ENCODE data around the gene ACSL6.

The ACSL6 gene, protein sequence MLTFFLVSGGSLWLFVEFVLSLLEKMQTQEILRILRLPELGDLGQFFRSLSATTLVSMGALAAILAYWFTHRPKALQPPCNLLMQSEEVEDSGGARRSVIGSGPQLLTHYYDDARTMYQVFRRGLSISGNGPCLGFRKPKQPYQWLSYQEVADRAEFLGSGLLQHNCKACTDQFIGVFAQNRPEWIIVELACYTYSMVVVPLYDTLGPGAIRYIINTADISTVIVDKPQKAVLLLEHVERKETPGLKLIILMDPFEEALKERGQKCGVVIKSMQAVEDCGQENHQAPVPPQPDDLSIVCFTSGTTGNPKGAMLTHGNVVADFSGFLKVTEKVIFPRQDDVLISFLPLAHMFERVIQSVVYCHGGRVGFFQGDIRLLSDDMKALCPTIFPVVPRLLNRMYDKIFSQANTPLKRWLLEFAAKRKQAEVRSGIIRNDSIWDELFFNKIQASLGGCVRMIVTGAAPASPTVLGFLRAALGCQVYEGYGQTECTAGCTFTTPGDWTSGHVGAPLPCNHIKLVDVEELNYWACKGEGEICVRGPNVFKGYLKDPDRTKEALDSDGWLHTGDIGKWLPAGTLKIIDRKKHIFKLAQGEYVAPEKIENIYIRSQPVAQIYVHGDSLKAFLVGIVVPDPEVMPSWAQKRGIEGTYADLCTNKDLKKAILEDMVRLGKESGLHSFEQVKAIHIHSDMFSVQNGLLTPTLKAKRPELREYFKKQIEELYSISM

DNA sequence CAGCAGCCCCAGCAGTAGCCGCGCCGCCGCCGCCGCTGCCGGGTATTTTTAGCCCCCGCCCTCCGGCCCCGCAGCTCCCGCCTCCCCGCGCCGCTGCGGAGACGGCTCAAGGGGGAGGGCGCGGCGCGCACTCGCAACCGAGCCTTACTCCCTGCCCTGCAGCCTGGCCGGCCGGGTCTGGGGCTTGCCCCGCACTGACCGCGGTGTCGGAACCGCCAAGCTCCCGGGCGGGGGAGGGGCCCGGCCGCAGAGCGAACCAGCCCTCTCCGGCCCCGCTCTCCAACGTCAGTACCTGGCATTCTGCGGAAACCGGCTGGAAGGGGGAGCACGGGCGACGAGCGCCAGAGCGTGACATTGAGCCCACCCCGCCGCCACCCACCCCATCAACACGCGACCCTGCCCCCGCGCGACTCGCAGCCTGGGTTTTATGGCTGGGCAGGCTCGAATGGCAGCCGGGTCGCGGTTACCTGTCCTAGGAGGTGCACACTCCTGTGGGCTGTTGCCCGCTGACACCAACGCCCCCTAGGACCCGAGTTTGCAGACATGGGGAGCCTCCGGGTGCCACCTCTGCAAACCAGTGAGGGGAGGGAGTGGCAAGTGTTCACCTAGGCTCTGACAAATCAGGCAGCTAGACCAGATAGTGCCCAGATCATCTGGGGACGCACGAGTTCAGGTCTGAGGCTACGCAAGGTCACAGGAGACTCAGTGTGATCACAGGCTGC, at the start of gene ACSL6:
TSS of gene ACSL6 (minus strand) at position 37 of the 722 bp plus-strand sequence. CDS start 105 bp downstream, outside the sequence.
- no peak for DNase-seq (ENCODE audit: low read depth in 2 of 2)

DNA sequence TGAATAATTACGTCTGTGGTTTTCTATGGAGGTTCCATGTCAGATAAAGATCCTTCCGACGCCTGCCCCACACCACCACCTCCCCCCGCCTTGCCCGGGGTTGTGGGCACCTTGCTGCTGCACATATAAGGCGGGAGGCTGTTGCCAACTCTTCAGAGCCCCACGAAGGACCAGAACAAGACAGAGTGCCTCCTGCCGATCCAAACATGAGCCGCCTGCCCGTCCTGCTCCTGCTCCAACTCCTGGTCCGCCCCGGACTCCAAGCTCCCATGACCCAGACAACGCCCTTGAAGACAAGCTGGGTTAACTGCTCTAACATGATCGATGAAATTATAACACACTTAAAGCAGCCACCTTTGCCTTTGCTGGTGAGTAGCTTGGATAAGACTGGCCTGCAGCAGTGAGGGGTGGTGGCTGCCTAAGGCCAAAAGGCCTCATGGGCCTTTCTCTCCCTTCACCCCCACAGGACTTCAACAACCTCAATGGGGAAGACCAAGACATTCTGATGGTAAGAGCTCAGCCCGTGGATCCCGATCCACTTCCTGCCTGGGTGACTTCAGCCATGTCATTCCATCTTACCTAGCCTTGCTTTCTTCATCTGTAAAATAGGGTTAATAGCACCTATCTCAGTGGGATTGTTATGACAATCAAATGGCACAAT, 49.2 kb upstream of the ACSL6 start, which contains the start of gene IL3:
TSS of gene IL3 (plus strand) at position 155 of the 661 bp plus-strand sequence. CDS start at position 207, 52 bp downstream.
- no peak for DNase-seq (ENCODE audit: low read depth in 2 of 2)

DNA sequence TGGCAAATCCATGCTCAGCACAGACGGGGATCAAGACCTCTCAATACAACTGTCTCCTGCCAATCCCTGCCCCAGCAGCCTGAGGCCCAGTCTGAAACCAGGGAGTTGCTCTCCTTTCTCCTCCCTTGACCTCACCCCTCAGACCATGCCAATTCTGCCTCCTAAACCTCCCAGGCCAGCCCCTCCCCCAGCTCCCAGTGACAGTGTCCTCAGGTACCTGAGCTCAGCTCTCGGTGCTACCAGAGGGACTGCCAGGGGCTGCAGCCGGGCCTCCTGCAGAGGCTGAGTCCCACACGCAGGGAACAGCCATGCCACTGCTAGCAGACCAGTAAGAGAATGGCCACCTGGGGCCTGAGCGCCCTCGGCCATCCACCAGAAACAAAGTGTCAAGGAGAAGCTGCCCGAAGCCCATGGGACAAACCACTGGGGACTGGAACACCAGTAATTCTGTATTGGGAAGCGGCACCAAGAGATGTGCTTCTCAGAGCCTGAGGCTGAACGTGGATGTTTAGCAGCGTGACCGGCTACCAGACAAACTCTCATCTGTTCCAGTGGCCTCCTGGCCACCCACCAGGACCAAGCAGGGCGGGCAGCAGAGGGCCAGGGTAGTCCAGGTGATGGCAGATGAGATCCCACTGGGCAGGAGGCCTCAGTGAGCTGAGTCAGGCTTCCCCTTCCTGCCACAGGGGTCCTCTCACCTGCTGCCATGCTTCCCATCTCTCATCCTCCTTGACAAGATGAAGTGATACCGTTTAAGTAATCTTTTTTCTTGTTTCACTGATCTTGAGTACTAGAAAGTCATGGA, 48.4 kb upstream of the ACSL6 start:
- no peak for DNase-seq (ENCODE audit: low read depth in 2 of 2)

DNA sequence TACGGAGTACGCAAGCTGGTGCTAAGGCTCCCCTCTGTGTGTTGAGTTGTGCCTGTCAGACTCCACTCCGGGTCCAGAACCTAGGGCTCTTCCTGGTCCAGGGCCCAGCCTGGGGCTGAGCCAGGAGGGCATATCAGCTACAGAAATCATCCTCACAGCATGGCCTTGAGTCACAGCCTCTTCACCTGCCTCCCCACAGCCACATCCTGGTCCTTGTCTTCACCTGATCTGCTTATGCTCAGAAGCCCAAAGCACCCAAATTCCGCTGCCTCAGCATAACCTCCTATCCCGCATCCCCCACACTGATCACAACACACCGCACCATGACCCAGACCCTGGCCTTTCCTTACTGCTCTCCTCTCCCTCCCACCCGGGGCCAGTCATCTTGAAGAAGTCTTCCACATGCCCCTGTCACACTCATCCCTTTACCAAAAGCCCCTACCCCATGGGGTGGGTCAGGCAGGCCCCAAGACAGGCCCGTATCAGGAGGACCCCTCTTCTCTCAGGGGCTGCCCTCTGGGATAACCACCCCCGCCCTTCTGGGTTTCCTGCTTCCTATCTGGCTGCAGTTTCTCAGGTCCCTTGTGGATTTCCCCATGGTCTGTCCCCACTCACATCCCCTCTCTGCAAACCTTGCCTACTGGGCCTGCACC, 47.7 kb upstream of the ACSL6 start:
- no peak for DNase-seq (ENCODE audit: low read depth in 2 of 2)

DNA sequence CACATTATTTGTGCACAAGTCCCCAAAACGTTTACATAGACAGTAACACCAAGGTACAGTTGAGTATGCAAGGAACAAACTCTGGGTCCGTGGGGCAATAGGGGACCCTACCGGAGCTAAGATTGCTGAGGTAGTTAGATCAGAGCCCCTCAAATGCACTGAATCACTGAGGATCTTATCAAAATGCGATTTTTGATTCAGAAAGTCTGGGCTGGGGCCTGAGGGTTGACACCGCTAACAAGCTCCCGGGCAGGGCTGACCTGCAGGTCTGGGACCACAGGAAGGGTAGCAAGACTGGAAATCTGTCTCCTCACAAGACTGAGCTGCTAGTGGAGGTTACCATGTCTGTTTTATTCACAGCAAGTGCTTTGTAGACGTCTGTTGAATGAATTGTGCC, 47.2 kb upstream of the ACSL6 start:
- no peak for DNase-seq (ENCODE audit: low read depth in 2 of 2)

DNA sequence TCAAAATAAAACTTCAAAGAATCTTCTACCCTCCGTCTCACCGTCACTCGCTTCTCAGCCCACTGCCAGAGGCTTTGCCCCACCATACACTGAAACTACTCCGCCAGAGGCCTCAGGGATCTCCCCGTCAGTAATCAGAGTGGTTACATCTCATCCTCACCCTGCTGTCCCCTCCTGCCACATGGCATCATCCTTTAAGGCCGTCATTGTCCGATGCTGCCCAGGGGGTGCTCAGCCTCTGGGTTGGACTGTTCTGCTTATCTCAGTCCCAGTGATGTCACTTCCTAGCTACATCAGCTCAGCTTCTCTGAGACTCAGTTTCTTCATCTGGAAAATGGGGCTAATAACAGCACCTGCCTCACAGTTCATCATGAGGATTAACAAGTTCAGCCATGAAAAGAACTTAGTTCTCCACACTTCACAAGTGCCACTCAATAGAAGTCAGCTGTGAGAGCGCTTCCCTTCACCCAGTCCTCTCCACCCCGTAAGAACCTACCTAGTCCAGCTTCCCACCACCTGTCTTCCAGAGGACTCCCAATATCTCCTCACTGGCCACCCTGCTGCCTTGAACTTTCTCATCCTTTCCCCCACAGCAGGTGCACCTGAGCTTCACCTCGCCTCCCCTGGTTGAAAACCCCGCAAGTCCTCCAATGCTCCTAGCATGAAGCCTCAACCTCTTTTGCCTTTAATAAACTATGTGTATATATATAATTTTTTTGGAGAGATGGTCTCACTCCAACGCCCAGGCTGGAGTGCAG, 46.2 kb upstream of the ACSL6 start:
- DNase-seq (ENCODE audit: low read depth in 2 of 2): no peak

DNA sequence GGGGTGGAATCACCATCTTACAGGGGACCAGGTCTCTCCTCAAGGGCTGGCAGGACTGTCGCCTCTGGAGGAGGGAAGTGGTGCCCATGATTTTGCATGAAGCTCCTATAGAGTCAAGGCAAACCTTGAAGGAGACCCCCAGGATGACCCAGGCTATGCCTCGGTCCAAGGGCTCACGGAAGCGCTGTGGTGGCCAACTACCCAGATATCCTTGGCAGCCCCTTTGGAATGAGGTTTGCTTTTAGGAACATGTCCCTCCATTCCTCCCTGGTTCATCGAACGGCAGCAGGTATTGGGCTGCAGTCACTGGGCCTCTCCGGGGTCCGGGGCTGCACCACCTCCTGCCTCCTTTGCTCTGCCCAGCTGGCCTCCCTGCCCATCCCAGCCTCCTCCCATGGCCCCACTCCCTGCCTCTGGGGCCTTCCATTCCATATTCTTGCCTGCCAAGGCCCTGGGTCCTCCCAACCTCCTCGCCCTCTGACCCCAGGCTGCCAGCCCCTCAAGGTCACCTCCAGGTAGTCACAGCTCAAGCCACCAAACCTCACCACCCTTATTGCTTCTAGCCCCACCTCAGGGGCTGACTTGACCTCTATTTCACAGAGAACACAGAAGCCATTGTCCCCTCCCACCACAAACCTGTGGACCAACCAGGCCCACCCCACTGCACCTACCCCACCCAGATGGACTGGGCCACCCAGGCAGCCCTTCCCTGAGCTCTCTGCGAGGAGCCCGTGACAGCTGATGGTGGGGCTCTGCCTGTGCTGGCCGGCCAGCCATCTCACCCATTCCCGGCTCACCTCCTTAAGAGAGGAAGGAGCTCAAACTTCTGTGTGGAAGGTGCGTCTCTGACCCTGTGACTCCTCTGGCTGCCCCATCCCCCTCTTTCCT, 45.4 kb upstream of the ACSL6 start:
- DNase-seq (ENCODE audit: low read depth in 2 of 2): no peak

DNA sequence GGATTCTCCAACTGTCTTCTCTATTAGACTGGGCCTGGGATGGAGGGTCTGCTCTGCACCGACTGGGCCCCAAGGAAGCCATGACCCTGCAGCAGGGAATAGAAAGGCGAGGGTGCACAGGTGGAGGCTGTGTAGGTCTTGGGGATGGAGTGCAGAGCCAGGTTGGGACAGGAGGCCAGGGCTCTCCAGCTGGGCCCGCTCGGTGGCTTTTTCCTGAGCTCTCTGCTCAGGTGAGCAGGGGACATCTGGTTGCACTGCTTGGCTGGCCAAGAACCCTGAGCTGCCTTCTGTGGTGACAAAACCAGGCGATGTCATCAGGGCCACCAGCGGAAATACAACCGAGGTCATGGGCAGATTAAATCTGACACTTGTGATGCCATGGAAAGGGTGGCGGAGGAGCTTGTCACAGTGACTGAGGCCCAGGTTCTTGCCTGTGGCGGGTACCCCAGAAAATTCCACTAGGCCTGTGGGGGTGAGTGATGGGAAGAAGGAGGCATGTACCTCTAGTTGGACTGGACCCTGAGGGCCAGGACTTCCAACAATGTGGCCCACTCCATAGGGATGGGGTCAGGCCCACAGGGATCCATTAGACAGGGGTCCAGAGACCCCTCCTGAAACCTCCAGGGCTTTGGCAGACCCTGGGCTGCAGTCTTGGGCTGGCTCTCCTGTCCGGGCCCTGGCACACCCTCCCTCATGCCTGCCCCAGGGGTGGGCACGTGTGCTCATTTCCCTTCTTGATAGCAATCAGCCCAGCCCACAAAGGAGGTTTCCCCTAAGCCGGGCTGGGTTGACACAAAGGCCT, 44.6 kb upstream of the ACSL6 start:
- no peak for DNase-seq (ENCODE audit: low read depth in 2 of 2)

DNA sequence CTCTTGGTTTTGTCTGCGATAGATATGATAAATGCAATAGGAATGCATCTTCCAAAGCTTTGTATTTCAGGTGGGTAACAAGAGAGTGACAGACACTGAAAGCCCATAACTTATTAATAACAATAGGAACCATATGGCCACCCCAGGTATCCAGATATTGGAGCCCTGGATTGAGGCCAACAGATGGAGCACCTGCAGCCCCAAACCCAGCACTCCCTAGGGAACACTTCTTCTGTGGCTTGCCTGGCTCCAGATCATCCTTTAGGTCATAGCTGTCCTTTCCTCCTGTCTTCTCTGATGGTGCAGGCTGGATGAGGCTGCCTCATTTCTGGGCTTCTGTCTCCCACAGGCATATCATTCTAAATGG, 44.0 kb upstream of the ACSL6 start:
- no peak for DNase-seq (ENCODE audit: low read depth in 2 of 2)

DNA sequence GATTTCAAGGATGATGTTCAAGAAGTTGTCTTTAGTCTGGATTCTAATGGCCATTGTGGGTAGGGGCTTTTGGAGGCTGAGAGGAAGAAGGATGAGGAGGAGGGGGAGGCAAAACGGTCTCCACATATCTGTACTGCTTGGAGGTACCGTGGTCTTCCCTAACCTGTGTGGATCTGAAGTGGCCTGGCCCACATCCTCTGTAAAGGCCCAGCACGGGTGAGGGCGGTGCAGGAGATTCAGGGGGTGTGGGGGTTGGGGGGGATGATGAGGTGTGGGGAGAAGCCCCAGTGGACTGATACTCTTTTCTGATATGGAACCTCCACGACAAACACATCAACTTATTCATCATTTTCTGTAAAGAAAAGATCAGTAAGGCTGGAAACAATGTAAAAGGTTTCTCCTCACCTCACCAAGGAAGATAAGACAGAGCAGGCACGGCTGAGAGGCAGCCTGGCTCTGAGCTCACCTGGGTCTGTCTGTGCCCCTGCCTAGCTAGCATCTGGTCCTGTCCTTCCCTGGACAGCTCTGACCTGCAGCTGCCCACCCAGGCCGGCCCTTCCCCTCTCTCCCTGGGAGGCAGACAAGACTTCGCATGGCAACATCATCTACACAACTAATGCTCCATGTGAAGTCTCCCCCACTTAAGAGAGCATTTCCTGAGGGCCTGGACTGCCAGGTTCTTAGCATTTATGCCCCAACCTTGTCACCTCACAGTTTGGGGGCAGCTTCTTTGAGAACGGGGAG, 43.4 kb upstream of the ACSL6 start:
- DNase-seq (ENCODE audit: low read depth in 2 of 2): no peak

DNA sequence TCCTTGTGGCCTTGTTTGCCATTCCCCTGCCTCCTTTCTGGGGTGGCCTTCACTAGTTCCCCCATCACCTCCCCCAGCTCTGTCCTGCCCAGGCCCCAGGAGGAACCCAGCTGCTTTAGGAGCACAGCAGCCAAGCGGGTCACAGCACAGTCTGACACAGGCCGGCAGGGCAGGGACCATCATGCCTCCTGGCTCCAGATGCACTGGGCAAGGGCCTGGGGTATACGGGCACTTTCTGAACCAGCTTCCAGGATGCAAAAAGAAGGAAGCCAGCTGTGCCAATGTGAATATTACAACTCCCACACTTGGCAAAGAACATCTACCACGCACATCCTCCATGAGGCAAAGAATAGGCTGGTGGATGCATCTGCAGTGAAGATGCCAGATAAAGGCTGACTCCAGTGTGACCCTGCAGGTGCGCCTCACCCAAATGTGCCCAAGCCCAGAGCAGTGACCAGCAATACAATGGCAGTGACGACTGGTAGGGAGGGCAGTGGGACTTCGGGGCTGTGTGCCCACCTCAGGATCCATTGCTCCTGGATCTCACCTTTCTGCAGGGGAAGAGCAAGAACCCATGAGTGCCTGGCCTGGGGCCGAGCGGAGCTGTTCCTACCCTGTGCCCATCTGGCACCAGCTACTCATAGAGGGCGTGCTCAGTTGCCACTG, 42.7 kb upstream of the ACSL6 start:
- no peak for DNase-seq (ENCODE audit: low read depth in 2 of 2)

DNA sequence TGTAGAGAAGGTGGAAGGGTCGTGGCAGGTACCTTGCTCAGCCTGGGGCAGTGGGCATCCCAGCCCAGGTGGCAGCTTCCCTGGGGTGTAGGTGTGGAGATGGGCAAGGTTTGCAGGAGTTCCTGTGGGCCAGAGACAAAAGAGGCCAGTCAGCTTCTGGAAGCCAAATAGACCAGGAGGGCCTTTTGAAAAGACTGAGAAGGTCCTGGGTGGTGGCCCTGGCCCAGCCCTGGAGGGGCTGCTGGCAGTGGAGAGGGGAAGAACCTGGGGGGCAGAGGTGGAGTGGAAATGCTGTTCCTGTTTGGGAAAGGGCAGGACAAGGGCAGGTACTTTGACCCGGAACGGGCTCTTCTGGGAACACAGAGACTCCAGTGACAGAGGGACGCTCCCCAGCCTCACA, 42.0 kb upstream of the ACSL6 start:
- no peak for DNase-seq (ENCODE audit: low read depth in 2 of 2)

DNA sequence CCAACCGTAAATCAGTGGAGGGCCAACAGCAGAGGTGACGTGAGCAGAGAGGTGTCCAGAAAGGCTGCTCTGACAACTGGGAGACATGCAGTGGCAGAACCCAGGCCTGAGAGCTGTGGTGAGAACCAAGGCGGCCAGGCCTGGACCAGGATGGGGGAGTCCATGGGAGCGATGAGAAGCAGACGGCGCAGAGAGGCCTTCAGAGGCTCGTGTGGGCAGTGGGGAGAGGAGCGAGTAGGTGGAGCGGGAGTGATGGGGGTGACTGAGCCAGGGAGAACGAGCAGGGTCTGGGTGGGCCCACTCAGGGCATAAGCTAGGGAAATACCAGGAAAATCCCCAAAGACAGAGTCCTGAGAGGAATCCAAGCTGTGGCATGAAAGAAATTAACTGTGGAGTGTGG, 41.1 kb upstream of the ACSL6 start:
- no peak for DNase-seq (ENCODE audit: low read depth in 2 of 2)

DNA sequence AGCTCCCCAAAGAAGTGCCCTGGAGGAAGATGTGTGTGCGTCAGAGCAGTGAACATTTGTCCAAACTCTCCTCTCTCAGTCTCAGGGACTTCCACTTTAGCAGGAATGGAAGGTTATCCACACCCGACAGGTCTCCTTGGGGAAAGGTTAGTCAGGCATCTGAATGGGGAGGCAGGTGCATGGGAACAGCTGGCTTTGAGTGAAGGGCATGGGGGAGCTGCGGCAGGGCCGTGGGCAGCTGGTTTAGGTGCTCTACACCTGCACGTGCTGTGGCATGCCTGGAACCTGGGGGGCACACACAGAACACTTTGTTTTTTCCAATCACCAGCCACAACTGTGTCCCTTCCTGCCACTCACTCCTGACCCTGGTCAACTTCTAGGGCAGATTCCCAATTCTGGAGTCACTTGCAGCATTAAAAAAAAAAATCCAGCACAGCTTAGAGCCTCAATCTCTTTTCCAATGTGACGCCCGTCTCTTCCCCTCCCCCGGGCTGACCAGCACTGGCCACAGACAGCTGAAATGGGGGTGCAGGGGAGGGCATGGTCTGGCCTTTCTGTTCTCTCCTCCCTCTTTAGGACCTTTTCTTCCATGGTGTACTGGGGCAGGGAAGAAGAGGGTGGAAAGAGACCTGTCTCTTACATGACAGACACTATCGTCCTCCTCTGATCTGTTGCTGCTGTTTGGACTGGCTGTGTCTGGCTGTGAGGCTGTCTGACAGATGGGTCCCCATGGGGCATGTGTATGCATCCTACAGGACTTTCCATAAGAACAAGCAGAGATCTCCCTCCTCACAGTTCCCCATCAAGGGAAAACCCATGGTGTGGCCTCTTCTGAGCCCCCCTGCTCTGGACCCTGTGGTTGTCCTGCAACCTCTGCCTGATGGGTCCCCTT, 39.4 kb upstream of the ACSL6 start:
- no peak for DNase-seq (ENCODE audit: low read depth in 2 of 2)

DNA sequence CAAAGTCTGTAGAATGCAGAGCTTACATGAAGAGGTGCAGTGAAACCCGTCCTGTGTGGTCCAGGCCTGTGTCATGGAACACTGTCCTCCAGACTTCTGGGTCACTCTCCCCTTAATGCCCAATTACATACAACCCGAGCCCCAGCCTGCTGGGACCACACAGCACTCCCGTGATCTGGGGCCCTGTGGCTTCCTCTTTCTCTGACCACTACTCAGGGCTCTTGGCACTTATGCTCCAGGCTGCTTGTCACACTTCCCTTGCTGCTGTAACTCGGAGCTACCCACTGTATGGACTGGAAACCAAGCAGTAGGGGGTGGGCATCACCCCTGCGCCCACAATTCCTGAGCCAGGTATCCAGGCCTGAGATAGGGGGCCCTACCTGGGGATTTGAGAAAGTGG, 38.7 kb upstream of the ACSL6 start:
- DNase-seq (ENCODE audit: low read depth in 2 of 2): no peak

DNA sequence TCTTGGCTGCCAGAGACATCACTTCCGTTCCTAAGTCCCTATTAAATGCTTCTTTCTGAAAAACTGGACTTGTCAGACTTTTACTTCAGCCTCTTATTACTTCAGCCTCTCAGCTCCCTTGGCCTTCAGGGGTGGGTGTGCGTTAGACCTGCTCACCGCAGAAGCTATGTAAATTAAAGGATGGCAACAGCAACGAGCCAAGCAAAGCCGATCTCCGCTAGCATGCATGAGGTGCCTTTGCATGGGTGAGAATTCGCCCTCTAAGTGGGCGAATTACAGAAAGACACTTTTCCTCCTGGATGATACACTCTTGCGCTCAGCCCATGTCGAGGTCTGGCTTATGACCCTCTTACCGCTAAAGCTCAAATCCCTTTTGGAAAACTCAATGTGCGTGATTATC, 38.1 kb upstream of the ACSL6 start:
- no peak for DNase-seq (ENCODE audit: low read depth in 2 of 2)
